GM19351 (cell line): ENCODE data around the gene RPS25.
"Not testable (repeated sequence)": the region's sequence is repeated elsewhere in the genome, so short reads cannot be mapped to it uniquely, and the experiment has no call there.

ENCODE experiments used
- ATAC-seq: cut with Tn5 transposase; IDR thresholded peaks from one replicate; pipeline ENCODE4 v1.9.1; 2021; ENCODE audit warnings: mild to moderate bottlenecking, moderate library complexity; ENCODE audit not compliant: unreplicated experiment

Gene RPS25

GRCh38 chr11:118975771-118976709 lies 42.1 kb downstream of the RPS25 start:
- ATAC-seq, result no peak

GRCh38 chr11:118973985-118974384 lies 44.2 kb downstream of the RPS25 start:
- no peak for ATAC-seq

- no peak for ATAC-seq
Measured at GRCh38 chr11:118971646-118972045, 46.5 kb downstream of the RPS25 start, which contains the start of gene FOXR1. Gene FOXR1 (plus strand): TSS chr11:118971761. CDS start chr11:118971932, 171 bp downstream.

GRCh38 chr11:118969508-118969907 lies 48.6 kb downstream of the RPS25 start:
- ATAC-seq, result not testable (repeated sequence)
